Prostate gland (tissue), 2 donors: ENCODE measurements around the gene CTSW. TPM values are rescaled to one million over a fixed set of nuclear protein-coding genes. Genes with fewer than 3 reads are reported as not detected.

Experiments
- DNase-seq: peaks from one replicate; pipeline ENCODE4 v3.0.0-alpha.2; 2019; ENCODE audit warnings: low spot score
- H3K27ac ChIP-seq, 2 donors: fragments of 200-600 bp; sonication (generic); 2 replicates each; pipeline ENCODE4 v1.5.1; 2017 to 2019
- H3K27me3 ChIP-seq: fragments of 200-600 bp; sonication (generic); replicated peaks from 2 replicates; pipeline ENCODE4 v1.5.1; 2019; ENCODE audit not compliant: insufficient read depth
- H3K36me3 ChIP-seq, 2 donors: fragments of 200-600 bp; sonication (generic); 1 replicate in 1 of 2; 2 replicates in 1 of 2; pipeline versions ENCODE4 v1.5.1 to v1.8.1; 2017 to 2019
- H3K4me1 ChIP-seq: fragments of 200-600 bp; sonication (generic); replicated peaks from 2 replicates; pipeline ENCODE4 v1.5.1; 2019
- H3K4me3 ChIP-seq, 2 donors: fragments of 200-600 bp; sonication (generic); 2 replicates each; pipeline ENCODE4 v1.5.1; 2017 to 2019
- H3K9me3 ChIP-seq: fragments of 200-600 bp; sonication (generic); 2 replicates; pipeline ENCODE4 v1.5.1; 2017
- CTCF ChIP-seq, 4 experiments: fragments of 200-600 bp in 2 of 4; fragments of 450-650 bp in 2 of 4; sonication (generic) in 2 of 4; IDR thresholded peaks; 1 replicate in 3 of 4; 2 replicates in 1 of 4; pipeline ENCODE4 v1.5.1; 2016 to 2019; ENCODE audit warnings: antibody characterized with exemption in 4 of 4, mild to moderate bottlenecking in 2 of 4, moderate library complexity in 2 of 4
- POLR2A ChIP-seq: fragments of 450-650 bp; IDR thresholded peaks from one replicate; pipeline ENCODE4 v1.6.1; 2016; ENCODE audit warnings: antibody characterized with exemption, mild to moderate bottlenecking
- POLR2AphosphoS5 ChIP-seq: sonication (generic); formaldehyde crosslinking; IDR thresholded peaks from one replicate; pipeline ENCODE4 v1.6.1; 2017; ENCODE audit warnings: antibody characterized with exemption
- WGBS: methylation state at CpG from one replicate; pipeline ENCODE4 v1.1.5; 2018; 5-methylcytosine and 5-hydroxymethylcytosine counted together
- intact Hi-C: fragments of 100-400 bp; cut with DNase I; formaldehyde crosslinking; loops from one replicate; pipeline ENCODE4 v1.14.2; 2022
- total RNA-seq, 2 donors: library from RNA; depleted of rRNA; stranded (reverse); fragments of >200 nt; gene quantifications; one replicate each; pipeline ENCODE4 v1.1.0, GENCODE V29; 2016

The CTSW gene
- total RNA-seq, 2 donors from 2014 or later = 1.3 to 1.8 TPM

GRCh38 chr11:65903715-65904114 lies 24.1 kb downstream of the CTSW start:
- WGBS = 73% methylated on average over 8 of the region's 8 CpGs
- no peaks in the 10 kb centered on the region for H3K9me3 ChIP-seq
- no peak for TF ChIP-seq POLR2AphosphoS5
- TF ChIP-seq POLR2A = no peak
- no peak for TF ChIP-seq CTCF (IDR thresholded peaks at IDR 0.05)
- H3K4me1 ChIP-seq = no peaks in the 10 kb centered on the region
- no peaks in the 10 kb centered on the region for H3K36me3 ChIP-seq
- H3K27me3 ChIP-seq = no peaks in the 10 kb centered on the region
- H3K4me3 ChIP-seq = no peak overlapping the region
- no peak for DNase-seq
- intact Hi-C loops = no loop called here
- H3K27ac ChIP-seq = no peak overlapping the region

GRCh38 chr11:65906602-65907001 lies 27.0 kb downstream of the CTSW start:
- H3K4me3 ChIP-seq = no peak overlapping the region
- no peak overlapping the region for H3K27ac ChIP-seq
- no peaks in the 10 kb centered on the region for H3K36me3 ChIP-seq
- H3K27me3 ChIP-seq = no peaks in the 10 kb centered on the region
- no peak for DNase-seq
- no peaks in the 10 kb centered on the region for H3K4me1 ChIP-seq
- 90% methylated on average over 5 of the region's 5 CpGs for WGBS
- no peaks in the 10 kb centered on the region for H3K9me3 ChIP-seq
- TF ChIP-seq POLR2A (no peak), POLR2AphosphoS5 (no peak), CTCF (IDR thresholded peaks at IDR 0.05) (no peak)
- intact Hi-C loops = no loop called here

DNA sequence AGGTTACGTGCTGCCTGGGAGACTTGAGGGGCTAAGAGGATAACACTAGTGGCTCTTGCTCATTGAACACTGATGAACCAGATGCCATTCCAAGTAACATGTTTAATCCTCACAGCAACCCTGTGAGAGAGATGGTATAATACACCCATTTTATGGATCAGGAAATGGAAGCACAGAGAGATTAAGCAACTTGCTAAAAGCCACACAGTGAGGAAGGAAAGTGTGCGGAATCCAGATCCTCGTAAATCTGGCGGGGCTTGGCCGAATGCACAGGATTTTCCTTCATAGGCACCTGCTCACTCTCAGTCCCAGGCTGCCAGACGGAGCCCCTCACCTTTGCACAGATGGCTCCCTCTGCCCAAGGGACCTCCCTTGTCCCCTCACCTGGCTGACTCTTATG lies 28.2 kb downstream of the CTSW start:
- WGBS = 57% methylated on average over 6 of the region's 6 CpGs
- no peaks in the 10 kb centered on the region for H3K9me3 ChIP-seq
- H3K27me3 ChIP-seq = no peaks in the 10 kb centered on the region
- no peaks in the 10 kb centered on the region for H3K36me3 ChIP-seq
- no peak for TF ChIP-seq POLR2A
- no peak for TF ChIP-seq POLR2AphosphoS5
- no peak for DNase-seq
- H3K27ac ChIP-seq = no peak overlapping the region
- no peak overlapping the region for H3K4me3 ChIP-seq
- no peaks in the 10 kb centered on the region for H3K4me1 ChIP-seq
- intact Hi-C loops = no loop called here

GRCh38 chr11:65911682-65912568 lies 32.3 kb downstream of the CTSW start:
- Histone ChIP-seq H3K4me3 (no peak overlapping the region), H3K4me1 (peaks cover 6% of the 10 kb centered on the region), H3K9me3 (no peaks in the 10 kb centered on the region), H3K36me3 (no peaks in the 10 kb centered on the region), H3K27me3 (no peaks in the 10 kb centered on the region), H3K27ac (no peak overlapping the region)
- peak in 1 of 4 experiments; percentile 21 for TF ChIP-seq CTCF (IDR thresholded peaks at IDR 0.05)
- TF ChIP-seq POLR2A = no peak
- TF ChIP-seq POLR2AphosphoS5 = no peak
- no peak for DNase-seq
- 18% methylated on average over 14 of the region's 14 CpGs for WGBS
- intact Hi-C loops = loop anchor here (10.0 kb wide), 1 partner anchor 353 kb away; the partner anchor contains the start of gene RAB1B

DNA sequence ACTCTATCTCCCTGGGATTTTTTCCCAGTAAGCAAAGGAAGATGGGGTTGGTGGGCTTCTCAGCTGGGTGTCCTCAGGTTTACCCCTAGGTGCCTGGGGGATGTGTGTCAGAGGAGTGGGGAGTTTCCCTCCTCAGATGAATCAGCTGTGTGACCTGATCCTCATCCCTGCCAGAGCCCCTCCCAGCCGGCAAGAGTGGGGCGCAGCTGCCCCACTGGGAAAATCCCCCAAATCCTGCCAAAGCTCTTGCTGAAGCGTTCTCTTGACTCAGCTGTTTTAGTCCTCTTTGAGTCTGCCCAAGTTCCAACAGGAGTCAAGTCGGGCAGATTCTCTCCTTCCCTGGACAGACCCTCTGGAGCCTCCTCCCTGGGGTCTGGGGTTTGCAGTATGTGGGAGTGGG lies 33.2 kb downstream of the CTSW start:
- H3K9me3 ChIP-seq = no peaks in the 10 kb centered on the region
- 43% methylated on average over 4 of the region's 4 CpGs for WGBS
- no peaks in the 10 kb centered on the region for H3K27me3 ChIP-seq
- H3K4me3 ChIP-seq = no peak overlapping the region
- intact Hi-C loops = loop anchor here (10.0 kb wide), 1 partner anchor 352 kb away; the partner anchor contains the start of gene RAB1B
- no peak for DNase-seq
- H3K27ac ChIP-seq = no peak overlapping the region
- TF ChIP-seq POLR2AphosphoS5 = no peak
- no peak for TF ChIP-seq POLR2A
- TF ChIP-seq CTCF (IDR thresholded peaks at IDR 0.05) = no peak
- peaks cover 15% of the 10 kb centered on the region for H3K4me1 ChIP-seq
- no peaks in the 10 kb centered on the region for H3K36me3 ChIP-seq
